ENCODE results near the gene TBK1. TPM values are rescaled to one million over a fixed set of nuclear protein-coding genes. Genes with fewer than 3 reads are reported as not detected.

The TBK1 gene
- total RNA-seq, 1 donor from 2014 or later = 19.8 TPM

DNA sequence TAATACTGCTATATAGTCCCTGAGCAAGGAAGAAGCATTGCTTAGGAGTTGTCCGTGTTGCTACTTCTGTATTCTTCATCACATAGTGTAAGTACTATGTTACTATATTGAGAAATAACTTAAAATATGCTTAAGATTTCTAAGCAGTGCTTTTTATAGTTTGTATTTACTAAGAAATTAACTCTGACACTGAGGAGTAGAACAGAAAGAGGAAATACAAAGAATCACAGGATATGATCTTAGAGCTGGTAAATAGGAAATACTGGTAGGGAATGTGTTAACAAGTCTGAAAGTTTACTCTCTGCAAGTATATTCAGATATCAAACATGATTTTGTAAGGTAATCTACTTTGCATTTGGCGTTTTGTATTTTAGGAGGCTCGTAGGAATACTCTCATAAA, 32.2 kb upstream of the TBK1 start:
- Histone ChIP-seq H3K27ac (ENCODE audit: low read depth, low read length) (no peak overlapping the region), H3K27me3 (ENCODE audit: control insufficient read depth in 3 of 3, insufficient read depth in 3 of 3, low read length in 3 of 3) (no peaks in the 10 kb centered on the region), H3K9me3 (ENCODE audit: control insufficient read depth in 3 of 3, low read length in 3 of 3) (no peaks in the 10 kb centered on the region), H3K4me1 (ENCODE audit: control insufficient read depth in 3 of 3, insufficient read depth in 3 of 3, low read length in 3 of 3) (no peaks in the 10 kb centered on the region), H3K9ac (ENCODE audit: low read depth in 1 of 3, low read length in 3 of 3) (no peak overlapping the region), H3K4me3 (ENCODE audit: low read length in 3 of 3) (no peak overlapping the region), H3K36me3 (ENCODE audit: control insufficient read depth in 3 of 3, insufficient read depth in 3 of 3, low read length in 3 of 3) (peaks cover 35 to 70% (median 69%) of the 10 kb centered on the region in 3 donors)

DNA sequence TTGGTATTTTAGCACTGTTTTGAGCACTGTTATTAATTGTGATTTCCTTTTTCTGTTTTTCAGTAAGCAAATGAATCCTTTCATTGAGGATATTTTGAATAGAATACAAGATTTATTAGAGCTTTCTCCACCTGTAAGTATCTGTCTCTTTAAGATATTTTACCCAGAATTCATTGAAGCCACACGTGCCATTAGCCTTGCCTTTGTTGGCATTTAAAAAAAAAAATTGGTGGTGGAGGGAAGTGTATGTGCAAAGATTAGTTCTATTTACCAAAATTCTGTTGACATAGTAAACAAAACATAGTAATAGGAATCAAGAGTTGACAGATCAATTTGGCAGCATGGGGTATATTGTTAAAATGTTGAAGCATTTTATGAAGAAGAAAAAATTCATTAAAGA, 23.9 kb upstream of the TBK1 start:
- Histone ChIP-seq H3K36me3 (ENCODE audit: control insufficient read depth in 3 of 3, insufficient read depth in 3 of 3, low read length in 3 of 3) (peaks cover 41 to 85% (median 66%) of the 10 kb centered on the region in 3 donors), H3K27ac (ENCODE audit: low read depth, low read length) (no peak overlapping the region), H3K4me3 (ENCODE audit: low read length in 3 of 3) (no peak overlapping the region), H3K9ac (ENCODE audit: low read depth in 1 of 3, low read length in 3 of 3) (no peak overlapping the region), H3K9me3 (ENCODE audit: control insufficient read depth in 3 of 3, low read length in 3 of 3) (no peaks in the 10 kb centered on the region), H3K4me1 (ENCODE audit: control insufficient read depth in 3 of 3, insufficient read depth in 3 of 3, low read length in 3 of 3) (no peaks in the 10 kb centered on the region), H3K27me3 (ENCODE audit: control insufficient read depth in 3 of 3, insufficient read depth in 3 of 3, low read length in 3 of 3) (no peaks in the 10 kb centered on the region)

DNA sequence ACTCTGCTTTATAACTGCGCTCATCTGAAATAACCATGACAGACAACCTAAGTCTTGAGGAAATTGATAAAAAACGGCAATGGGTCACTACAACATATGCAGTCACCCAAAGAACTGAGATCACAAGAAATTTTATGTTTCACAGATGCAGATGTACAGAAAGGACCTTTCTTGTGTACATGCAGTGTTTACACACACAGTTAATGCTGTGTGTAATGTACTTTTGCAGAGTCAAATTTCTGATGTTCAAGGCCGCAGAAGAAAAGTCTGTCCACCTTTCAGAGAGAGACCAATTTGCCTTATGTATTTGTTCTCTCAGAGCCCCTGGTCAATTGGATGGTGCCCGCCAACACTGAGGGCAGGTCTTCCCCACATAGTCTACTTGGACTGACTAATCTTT, 23.0 kb upstream of the TBK1 start:
- Histone ChIP-seq H3K27me3 (ENCODE audit: control insufficient read depth in 3 of 3, insufficient read depth in 3 of 3, low read length in 3 of 3) (no peaks in the 10 kb centered on the region), H3K4me3 (ENCODE audit: low read length in 3 of 3) (no peak overlapping the region), H3K4me1 (ENCODE audit: control insufficient read depth in 3 of 3, insufficient read depth in 3 of 3, low read length in 3 of 3) (no peaks in the 10 kb centered on the region), H3K27ac (ENCODE audit: low read depth, low read length) (no peak overlapping the region), H3K9ac (ENCODE audit: low read depth in 1 of 3, low read length in 3 of 3) (no peak overlapping the region), H3K9me3 (ENCODE audit: control insufficient read depth in 3 of 3, low read length in 3 of 3) (no peaks in the 10 kb centered on the region), H3K36me3 (ENCODE audit: control insufficient read depth in 3 of 3, insufficient read depth in 3 of 3, low read length in 3 of 3) (peaks cover 47 to 86% (median 65%) of the 10 kb centered on the region in 3 donors)

DNA sequence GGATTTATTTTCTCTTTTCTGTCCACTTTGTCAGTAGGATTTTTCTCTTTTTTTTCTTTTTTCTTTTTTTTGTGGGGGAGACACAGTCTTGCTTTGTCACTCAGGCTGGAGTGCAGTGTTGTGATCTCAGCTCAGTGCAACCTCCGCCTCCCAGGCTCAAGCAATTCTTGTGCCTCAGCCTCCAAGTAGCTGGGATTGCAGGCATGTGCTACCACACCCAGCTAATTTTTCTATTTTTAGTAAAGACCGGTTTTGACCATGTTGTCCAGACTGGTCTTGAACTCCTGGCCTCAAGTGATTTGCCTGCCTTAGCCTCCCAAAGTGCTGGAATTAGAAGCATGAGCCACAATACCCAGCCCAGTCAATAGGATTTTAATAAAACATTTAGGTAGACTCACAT, 21.0 kb upstream of the TBK1 start:
- Histone ChIP-seq H3K9me3 (ENCODE audit: control insufficient read depth in 3 of 3, low read length in 3 of 3) (no peaks in the 10 kb centered on the region), H3K4me3 (ENCODE audit: low read length in 3 of 3) (no peak overlapping the region), H3K9ac (ENCODE audit: low read depth in 1 of 3, low read length in 3 of 3) (no peak overlapping the region), H3K27ac (ENCODE audit: low read depth, low read length) (no peak overlapping the region), H3K36me3 (ENCODE audit: control insufficient read depth in 3 of 3, insufficient read depth in 3 of 3, low read length in 3 of 3) (peaks cover 38 to 86% (median 56%) of the 10 kb centered on the region in 3 donors), H3K27me3 (ENCODE audit: control insufficient read depth in 3 of 3, insufficient read depth in 3 of 3, low read length in 3 of 3) (no peaks in the 10 kb centered on the region), H3K4me1 (ENCODE audit: control insufficient read depth in 3 of 3, insufficient read depth in 3 of 3, low read length in 3 of 3) (no peaks in the 10 kb centered on the region)

DNA sequence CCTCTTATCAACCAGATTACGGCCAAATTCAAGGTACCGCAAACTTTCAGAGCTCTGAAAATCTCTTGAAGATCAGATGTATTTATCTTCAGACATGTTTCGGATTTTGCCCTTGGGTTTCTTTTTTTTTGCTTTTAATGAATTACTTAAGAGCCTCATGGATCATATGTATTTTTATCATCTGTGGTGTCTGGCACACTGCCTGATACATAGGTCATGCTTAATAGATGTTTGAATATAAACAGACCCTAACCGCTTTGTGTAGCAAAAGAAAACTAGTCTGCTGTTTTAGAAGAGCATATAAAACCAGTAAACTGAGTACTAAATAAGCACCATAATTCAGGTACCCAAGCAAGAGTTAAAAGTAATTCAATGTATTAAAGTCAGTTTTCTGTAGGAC, 20.1 kb upstream of the TBK1 start:
- H3K36me3 ChIP-seq (ENCODE audit: control insufficient read depth in 3 of 3, insufficient read depth in 3 of 3, low read length in 3 of 3) = peaks cover 37 to 87% (median 52%) of the 10 kb centered on the region in 3 donors
- no peaks in the 10 kb centered on the region for H3K4me1 ChIP-seq (ENCODE audit: control insufficient read depth in 3 of 3, insufficient read depth in 3 of 3, low read length in 3 of 3)
- no peak overlapping the region for H3K9ac ChIP-seq (ENCODE audit: low read depth in 1 of 3, low read length in 3 of 3)
- H3K27me3 ChIP-seq (ENCODE audit: control insufficient read depth in 3 of 3, insufficient read depth in 3 of 3, low read length in 3 of 3) = no peaks in the 10 kb centered on the region
- H3K27ac ChIP-seq (ENCODE audit: low read depth, low read length) = no peak overlapping the region
- H3K4me3 ChIP-seq (ENCODE audit: low read length in 3 of 3) = no peak overlapping the region
- no peaks in the 10 kb centered on the region for H3K9me3 ChIP-seq (ENCODE audit: control insufficient read depth in 3 of 3, low read length in 3 of 3)

DNA sequence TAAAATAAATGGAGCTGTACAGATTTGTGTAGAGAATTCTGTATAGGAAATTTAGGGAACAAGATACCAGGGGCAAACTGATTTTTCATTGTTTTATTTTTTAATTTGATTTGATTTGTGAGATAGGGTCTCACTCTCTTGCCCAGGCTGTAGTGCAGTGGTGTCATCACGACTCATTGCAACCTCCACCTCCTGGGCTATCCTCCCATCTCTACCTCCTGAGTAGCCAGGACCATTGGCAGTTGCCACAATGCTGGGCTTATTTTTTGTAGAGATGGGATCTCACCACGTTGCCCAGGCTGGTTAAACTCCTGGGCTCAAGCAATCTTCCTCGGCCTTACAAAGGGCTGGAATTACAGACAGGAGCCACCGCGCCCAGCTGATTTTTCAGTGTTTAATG, 18.0 kb upstream of the TBK1 start:
- Histone ChIP-seq H3K27ac (ENCODE audit: low read depth, low read length) (no peak overlapping the region), H3K36me3 (ENCODE audit: control insufficient read depth in 3 of 3, insufficient read depth in 3 of 3, low read length in 3 of 3) (peaks cover 35 to 80% (median 60%) of the 10 kb centered on the region in 3 donors), H3K9me3 (ENCODE audit: control insufficient read depth in 3 of 3, low read length in 3 of 3) (no peaks in the 10 kb centered on the region), H3K4me1 (ENCODE audit: control insufficient read depth in 3 of 3, insufficient read depth in 3 of 3, low read length in 3 of 3) (no peaks in the 10 kb centered on the region), H3K27me3 (ENCODE audit: control insufficient read depth in 3 of 3, insufficient read depth in 3 of 3, low read length in 3 of 3) (no peaks in the 10 kb centered on the region), H3K4me3 (ENCODE audit: low read length in 3 of 3) (no peak overlapping the region), H3K9ac (ENCODE audit: low read depth in 1 of 3, low read length in 3 of 3) (no peak overlapping the region)

DNA sequence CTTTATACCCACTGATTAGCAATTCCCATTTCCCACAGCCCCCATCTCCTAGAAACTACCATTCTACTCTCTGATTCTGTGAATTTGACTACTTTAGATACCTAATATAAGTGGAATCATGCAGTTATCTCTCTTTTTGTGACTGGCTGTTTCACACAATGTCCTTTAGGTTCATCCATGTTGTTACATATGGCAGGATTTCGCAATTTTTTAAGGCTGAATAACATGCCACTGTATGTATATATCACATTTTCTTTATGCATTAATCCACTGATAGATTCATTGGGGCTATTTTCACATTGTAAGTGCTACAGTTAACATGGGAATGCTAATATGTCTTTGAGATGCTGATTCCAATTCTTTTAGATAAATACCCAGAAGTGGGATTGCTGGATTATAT, 11.8 kb upstream of the TBK1 start:
- Histone ChIP-seq H3K9ac (ENCODE audit: low read depth in 1 of 3, low read length in 3 of 3) (no peak overlapping the region), H3K36me3 (ENCODE audit: control insufficient read depth in 3 of 3, insufficient read depth in 3 of 3, low read length in 3 of 3) (peaks cover 17 to 54% (median 48%) of the 10 kb centered on the region in 3 donors), H3K4me1 (ENCODE audit: control insufficient read depth in 3 of 3, insufficient read depth in 3 of 3, low read length in 3 of 3) (no peaks in the 10 kb centered on the region), H3K27me3 (ENCODE audit: control insufficient read depth in 3 of 3, insufficient read depth in 3 of 3, low read length in 3 of 3) (no peaks in the 10 kb centered on the region), H3K4me3 (ENCODE audit: low read length in 3 of 3) (no peak overlapping the region), H3K9me3 (ENCODE audit: control insufficient read depth in 3 of 3, low read length in 3 of 3) (no peaks in the 10 kb centered on the region), H3K27ac (ENCODE audit: low read depth, low read length) (no peak overlapping the region)

DNA sequence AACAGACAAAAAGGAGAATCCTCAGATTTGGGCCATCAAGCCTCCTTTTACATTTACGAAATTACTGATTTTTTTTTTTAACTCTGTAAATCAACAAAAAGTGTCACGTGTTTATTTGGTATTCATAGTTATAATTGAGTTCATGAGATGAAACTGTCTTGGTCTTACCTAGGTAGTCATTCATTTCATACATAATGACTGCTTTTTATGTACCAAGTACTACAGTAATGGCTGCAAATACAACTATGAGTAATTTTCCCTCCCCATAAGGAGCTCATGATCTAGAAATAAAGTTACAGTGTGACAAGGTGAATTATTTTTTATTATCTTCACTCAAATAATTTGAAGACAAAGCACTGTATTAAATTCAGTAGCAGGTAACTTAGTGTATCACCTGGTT, 6.4 kb upstream of the TBK1 start:
- H3K27me3 ChIP-seq (ENCODE audit: control insufficient read depth in 3 of 3, insufficient read depth in 3 of 3, low read length in 3 of 3) = no peaks in the 10 kb centered on the region
- no peak overlapping the region for H3K4me3 ChIP-seq (ENCODE audit: low read length in 3 of 3)
- H3K9ac ChIP-seq (ENCODE audit: low read depth in 1 of 3, low read length in 3 of 3) = no peak overlapping the region
- H3K9me3 ChIP-seq (ENCODE audit: control insufficient read depth in 3 of 3, low read length in 3 of 3) = no peaks in the 10 kb centered on the region
- H3K4me1 ChIP-seq (ENCODE audit: control insufficient read depth in 3 of 3, insufficient read depth in 3 of 3, low read length in 3 of 3) = peaks cover 0 to 2% (median 0%) of the 10 kb centered on the region in 3 donors
- H3K36me3 ChIP-seq (ENCODE audit: control insufficient read depth in 3 of 3, insufficient read depth in 3 of 3, low read length in 3 of 3) = peaks cover 4 to 49% (median 27%) of the 10 kb centered on the region in 3 donors
- no peak overlapping the region for H3K27ac ChIP-seq (ENCODE audit: low read depth, low read length)

DNA sequence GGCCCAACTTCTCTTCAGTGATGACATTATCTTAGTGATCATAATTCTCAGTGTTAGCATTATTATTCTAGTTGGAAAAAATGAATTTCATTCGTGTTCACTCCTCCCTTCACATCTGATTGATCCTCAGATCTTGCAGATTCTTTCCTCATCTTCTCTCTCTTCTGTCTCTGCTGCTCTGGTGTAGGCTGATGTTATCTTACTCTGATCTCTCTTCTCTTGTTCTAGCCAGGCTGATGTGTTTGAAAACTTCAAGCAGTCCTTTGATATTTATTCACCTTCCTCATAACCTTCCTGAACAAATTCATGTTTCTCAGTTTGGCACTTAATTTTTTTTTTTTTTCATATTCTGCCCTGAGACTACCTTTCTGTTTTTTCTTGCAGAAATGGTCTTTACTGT, 5.6 kb upstream of the TBK1 start:
- H3K9ac ChIP-seq (ENCODE audit: low read depth in 1 of 3, low read length in 3 of 3) = no peak overlapping the region
- H3K4me3 ChIP-seq (ENCODE audit: low read length in 3 of 3) = no peak overlapping the region
- peaks cover 4 to 10% (median 7%) of the 10 kb centered on the region in 3 donors for H3K4me1 ChIP-seq (ENCODE audit: control insufficient read depth in 3 of 3, insufficient read depth in 3 of 3, low read length in 3 of 3)
- no peak overlapping the region for H3K27ac ChIP-seq (ENCODE audit: low read depth, low read length)
- peaks cover 4 to 44% (median 24%) of the 10 kb centered on the region in 3 donors for H3K36me3 ChIP-seq (ENCODE audit: control insufficient read depth in 3 of 3, insufficient read depth in 3 of 3, low read length in 3 of 3)
- H3K27me3 ChIP-seq (ENCODE audit: control insufficient read depth in 3 of 3, insufficient read depth in 3 of 3, low read length in 3 of 3) = no peaks in the 10 kb centered on the region
- no peaks in the 10 kb centered on the region for H3K9me3 ChIP-seq (ENCODE audit: control insufficient read depth in 3 of 3, low read length in 3 of 3)

DNA sequence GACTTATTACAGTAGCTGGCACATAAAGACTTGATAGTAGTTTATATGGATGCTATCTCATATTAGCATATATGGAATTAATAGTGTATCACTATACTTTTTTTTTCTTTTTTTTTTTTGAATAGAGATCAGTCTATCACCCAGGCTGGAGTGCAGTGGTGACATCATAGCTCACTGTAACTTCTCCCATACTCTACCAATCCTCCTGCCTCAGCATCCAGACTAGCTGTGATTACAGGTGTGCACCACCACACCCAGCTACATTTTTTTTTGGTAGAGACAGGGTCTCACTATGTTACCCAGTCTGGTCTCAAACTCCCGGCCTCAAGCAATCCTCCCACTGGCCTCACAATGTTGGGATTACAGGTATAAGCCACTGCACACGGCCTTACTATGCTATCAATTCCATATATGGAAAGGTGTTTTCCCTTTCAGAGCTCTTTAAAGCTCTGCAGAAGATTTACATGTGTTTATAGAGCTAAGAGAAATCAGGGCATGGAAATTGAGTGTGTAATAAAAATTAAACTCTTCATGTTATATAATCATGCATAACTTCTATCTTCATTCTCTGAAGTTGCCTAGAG, 1.8 kb upstream of the TBK1 start:
- Histone ChIP-seq H3K36me3 (ENCODE audit: control insufficient read depth in 3 of 3, insufficient read depth in 3 of 3, low read length in 3 of 3) (peaks cover 4 to 26% (median 18%) of the 10 kb centered on the region in 3 donors), H3K27ac (ENCODE audit: low read depth, low read length) (no peak overlapping the region), H3K4me1 (ENCODE audit: control insufficient read depth in 3 of 3, insufficient read depth in 3 of 3, low read length in 3 of 3) (peaks cover 5 to 19% (median 16%) of the 10 kb centered on the region in 3 donors), H3K9me3 (ENCODE audit: control insufficient read depth in 3 of 3, low read length in 3 of 3) (no peaks in the 10 kb centered on the region), H3K27me3 (ENCODE audit: control insufficient read depth in 3 of 3, insufficient read depth in 3 of 3, low read length in 3 of 3) (no peaks in the 10 kb centered on the region), H3K9ac (ENCODE audit: low read depth in 1 of 3, low read length in 3 of 3) (no peak overlapping the region), H3K4me3 (ENCODE audit: low read length in 3 of 3) (no peak overlapping the region)

Data from skeletal muscle tissue (tissue), 4 donors.